Measurements from ENCODE around the gene HELT. TPM values are rescaled to one million over a fixed set of nuclear protein-coding genes. Genes with fewer than 3 reads are reported as not detected.
"Not testable (repeated sequence)": the region's sequence is repeated elsewhere in the genome, so short reads cannot be mapped to it uniquely, and the experiment has no call there.

The HELT gene
- total RNA-seq, 2 donors from 2014 or later: not detected

DNA sequence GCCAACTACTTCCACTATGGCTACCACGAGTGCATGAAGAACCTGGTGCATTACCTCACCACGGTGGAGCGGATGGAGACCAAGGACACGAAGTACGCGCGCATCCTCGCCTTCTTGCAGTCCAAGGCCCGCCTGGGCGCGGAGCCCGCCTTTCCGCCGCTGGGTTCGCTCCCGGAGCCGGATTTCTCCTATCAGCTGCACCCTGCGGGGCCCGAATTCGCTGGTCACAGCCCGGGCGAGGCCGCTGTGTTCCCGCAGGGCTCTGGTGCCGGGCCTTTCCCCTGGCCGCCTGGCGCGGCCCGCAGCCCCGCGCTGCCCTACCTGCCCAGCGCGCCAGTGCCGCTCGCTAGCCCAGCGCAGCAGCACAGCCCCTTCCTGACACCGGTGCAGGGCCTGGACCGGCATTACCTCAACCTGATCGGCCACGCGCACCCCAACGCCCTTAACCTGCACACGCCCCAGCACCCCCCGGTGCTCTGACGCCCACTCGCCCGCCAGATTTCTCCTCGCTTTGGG is 2.1 kb downstream of the HELT start:
- Mint-ChIP-seq H3K36me3 (no peaks in the 10 kb centered on the region), H3K27ac (no peak overlapping the region), H3K9me3 (no peaks in the 10 kb centered on the region)
- ATAC-seq (peak in 1 of 2 donors; percentile 28), DNase-seq (ENCODE audit: low spot score in 2 of 2) (no peak)

GRCh38 chr4:185020863-185021761 is 2.8 kb downstream of the HELT start:
- Mint-ChIP-seq H3K9me3 (no peaks in the 10 kb centered on the region), H3K27ac (no peak overlapping the region), H3K36me3 (no peaks in the 10 kb centered on the region)
- ATAC-seq: no peak
- DNase-seq (ENCODE audit: low spot score in 2 of 2): no peak

DNA sequence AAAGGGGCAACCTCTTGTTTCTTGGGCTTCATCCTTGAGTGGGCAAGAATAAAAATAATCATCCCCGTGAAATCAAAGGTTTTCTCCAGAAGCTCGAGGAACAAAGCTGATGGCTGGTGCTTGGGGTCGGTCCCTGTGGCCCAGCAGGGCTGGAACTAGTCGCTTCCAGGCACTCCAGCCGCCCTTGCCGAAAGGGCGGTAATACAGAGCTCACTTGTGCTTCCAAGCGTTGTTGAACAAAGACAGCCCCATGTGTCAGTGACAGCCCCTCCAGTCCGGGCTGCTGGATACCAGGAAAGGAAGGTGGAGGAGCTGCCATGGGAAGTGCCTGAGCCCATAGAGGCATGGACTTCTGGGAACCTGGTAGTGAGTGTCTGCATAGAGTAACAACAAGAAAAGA is 5.2 kb downstream of the HELT start:
- H3K27ac Mint-ChIP-seq: no peak overlapping the region
- DNase-seq (ENCODE audit: low spot score in 2 of 2) (no peak), ATAC-seq (no peak)
- no peaks in the 10 kb centered on the region for H3K36me3 Mint-ChIP-seq
- no peaks in the 10 kb centered on the region for H3K9me3 Mint-ChIP-seq

DNA sequence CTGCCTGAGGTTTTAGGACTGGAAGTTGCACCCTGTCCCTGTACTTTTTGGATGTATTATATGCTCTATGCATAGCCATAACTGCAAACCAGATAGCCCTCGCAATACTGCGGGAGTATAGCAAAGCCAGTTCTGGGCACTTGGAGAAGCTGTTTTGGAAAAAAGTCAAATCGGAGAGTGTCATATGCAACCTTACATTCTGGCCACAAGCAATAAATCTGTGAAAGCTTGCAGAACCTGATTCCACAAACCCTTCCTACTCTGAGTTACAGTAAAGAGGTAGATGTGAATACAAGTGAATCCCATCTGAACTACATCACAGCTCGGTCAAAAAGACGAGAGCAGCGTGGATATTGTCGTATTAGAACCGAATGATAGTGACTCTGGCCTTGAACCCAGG is 10.3 kb downstream of the HELT start:
- H3K36me3 Mint-ChIP-seq: no peaks in the 10 kb centered on the region
- DNase-seq (ENCODE audit: low spot score in 2 of 2): no peak
- no peaks in the 10 kb centered on the region for H3K9me3 Mint-ChIP-seq
- no peak for ATAC-seq
- no peak overlapping the region for H3K27ac Mint-ChIP-seq

DNA sequence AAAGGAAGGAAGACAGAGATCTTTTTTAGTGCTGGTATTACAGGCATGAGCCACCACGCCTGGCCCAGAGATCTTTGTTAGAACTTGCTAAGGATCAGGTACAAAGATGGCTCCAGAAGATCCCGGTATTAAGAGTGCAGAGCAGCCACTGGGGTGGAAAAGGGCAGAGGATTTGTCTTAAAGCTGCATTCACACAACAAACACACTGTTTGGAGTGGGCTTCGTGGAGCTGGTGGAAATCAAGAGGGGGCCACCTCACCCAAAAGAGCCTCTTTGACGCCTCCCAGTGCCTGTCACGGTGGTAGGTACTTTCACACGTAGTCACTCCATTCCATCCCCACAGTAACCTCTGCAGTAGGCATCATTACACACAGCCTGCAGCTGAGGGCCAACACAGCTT is 13.3 kb downstream of the HELT start:
- ATAC-seq (no peak), DNase-seq (ENCODE audit: low spot score in 2 of 2) (no peak)
- no peak overlapping the region for H3K27ac Mint-ChIP-seq
- no peaks in the 10 kb centered on the region for H3K36me3 Mint-ChIP-seq
- H3K9me3 Mint-ChIP-seq: no peaks in the 10 kb centered on the region

DNA sequence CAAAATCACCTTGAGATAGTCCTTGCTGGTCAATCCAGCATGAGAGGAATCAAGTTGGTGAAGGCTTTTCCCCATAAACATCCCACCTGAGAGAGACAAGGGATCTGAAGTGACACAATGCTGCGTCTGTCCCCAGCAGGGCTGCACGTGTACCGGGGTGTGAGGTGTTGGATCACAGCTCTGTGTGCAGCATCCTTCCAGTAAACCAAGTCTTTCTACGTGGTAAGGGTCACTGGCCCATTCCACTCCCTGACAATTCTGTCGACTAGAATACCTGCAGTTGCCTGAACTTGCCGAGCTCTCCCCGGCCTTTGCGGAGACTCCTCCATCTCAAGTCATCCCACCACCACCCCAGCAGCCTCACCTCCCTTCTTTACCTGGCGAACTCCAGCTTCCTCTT is 14.8 kb downstream of the HELT start:
- DNase-seq (ENCODE audit: low spot score in 2 of 2) (no peak), ATAC-seq (no peak)
- H3K27ac Mint-ChIP-seq: no peak overlapping the region
- no peaks in the 10 kb centered on the region for H3K9me3 Mint-ChIP-seq
- H3K36me3 Mint-ChIP-seq: no peaks in the 10 kb centered on the region

DNA sequence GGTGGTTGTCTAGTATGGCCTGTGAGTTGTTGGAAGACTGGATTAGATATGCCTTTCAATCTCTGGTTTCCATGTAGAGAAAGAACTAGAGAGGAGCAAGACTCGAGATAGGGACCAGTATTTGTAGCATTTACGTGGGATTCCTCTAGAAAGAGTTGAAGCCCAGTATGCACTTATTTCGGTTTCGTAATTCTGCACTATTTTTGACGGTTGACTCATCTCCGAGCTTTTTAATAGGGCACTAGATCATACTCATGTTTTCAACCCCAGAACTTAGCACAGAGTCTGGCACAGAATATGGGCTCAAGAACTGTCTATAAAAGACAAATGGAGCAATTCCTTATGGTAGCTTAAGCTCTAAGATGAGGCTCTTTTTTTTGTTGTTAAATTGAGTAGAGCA is 15.7 kb downstream of the HELT start:
- Mint-ChIP-seq H3K36me3 (no peaks in the 10 kb centered on the region), H3K27ac (no peak overlapping the region), H3K9me3 (no peaks in the 10 kb centered on the region)
- DNase-seq (ENCODE audit: low spot score in 2 of 2): no peak
- no peak for ATAC-seq

DNA sequence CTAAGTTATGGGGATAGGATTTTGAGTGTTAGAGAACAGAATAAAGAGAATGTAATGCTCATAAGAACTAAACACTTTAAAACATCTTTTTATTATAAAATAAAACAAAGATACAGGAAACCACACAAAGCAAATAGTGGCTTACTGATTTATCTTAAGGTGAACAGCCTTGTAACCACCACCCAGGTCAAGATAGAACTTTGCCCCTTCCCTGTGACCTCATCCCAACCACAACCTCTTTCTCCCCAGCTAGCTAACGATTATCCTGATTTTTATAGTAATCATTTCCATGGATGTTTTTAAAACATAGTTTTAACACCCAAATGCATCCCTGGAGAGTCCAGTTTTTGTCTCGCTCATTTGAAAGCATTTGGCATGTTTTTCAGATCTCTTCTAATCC is 17.0 kb downstream of the HELT start:
- Mint-ChIP-seq H3K27ac (no peak overlapping the region), H3K9me3 (no peaks in the 10 kb centered on the region), H3K36me3 (no peaks in the 10 kb centered on the region)
- DNase-seq (ENCODE audit: low spot score in 2 of 2) (no peak), ATAC-seq (no peak)

- DNase-seq (ENCODE audit: low spot score in 2 of 2): no peak
- Mint-ChIP-seq H3K27ac (no peak overlapping the region), H3K36me3 (no peaks in the 10 kb centered on the region), H3K9me3 (no peaks in the 10 kb centered on the region)
- no peak for ATAC-seq
Observed at GRCh38 chr4:185036019-185036418, 17.7 kb downstream of the HELT start.

- no peaks in the 10 kb centered on the region for H3K9me3 Mint-ChIP-seq
- no peaks in the 10 kb centered on the region for H3K36me3 Mint-ChIP-seq
- DNase-seq (ENCODE audit: low spot score in 2 of 2): no peak
- no peak overlapping the region for H3K27ac Mint-ChIP-seq
- no peak for ATAC-seq
Observed at GRCh38 chr4:185036842-185037241, 18.6 kb downstream of the HELT start.

DNA sequence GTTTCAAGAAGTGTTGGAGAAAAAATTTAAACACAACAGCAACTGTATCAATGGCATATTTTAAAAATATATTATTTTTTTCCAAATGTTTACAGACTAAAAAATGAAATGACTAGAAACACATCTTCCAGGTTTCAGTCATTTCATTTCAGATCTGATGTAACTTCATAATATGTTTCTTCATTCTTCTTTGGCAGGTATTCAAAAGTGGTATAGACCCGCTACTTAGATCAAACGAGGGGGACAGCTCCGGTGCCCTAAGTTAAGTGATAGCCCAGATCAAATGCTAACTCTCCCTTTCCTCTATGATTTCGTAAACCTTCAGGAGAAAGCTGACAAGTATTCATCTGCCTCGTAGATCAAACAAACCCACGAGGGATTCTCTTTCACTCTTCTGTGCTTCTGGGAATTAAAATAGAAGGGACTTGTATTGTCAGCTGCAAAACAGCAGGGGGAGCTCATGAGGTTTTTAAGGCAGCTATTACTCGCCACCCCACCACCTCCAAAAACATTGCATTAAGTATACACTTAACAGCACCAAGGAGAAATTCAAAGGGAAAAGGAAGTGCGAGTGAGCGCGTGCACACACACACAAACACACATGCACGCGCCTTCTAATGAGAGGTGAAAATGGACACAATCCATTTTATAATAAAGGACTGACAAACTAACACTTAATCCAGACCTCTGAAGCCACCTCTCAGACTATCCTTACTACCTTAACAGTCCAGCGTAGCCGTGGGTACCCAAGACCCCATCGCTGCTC is 21.4 kb downstream of the HELT start:
- H3K27ac Mint-ChIP-seq: peak overlapping the region in 1 of 2 donors; percentile 65
- ATAC-seq (peak; percentile 61 to 86), DNase-seq (ENCODE audit: low spot score in 2 of 2) (peak in 1 of 2 donors; percentile 55)
- no peaks in the 10 kb centered on the region for H3K36me3 Mint-ChIP-seq
- H3K9me3 Mint-ChIP-seq: no peaks in the 10 kb centered on the region

GRCh38 chr4:185040523-185040922 is 22.2 kb downstream of the HELT start:
- ATAC-seq (peak in 1 of 2 donors; percentile 37), DNase-seq (ENCODE audit: low spot score in 2 of 2) (no peak)
- H3K27ac Mint-ChIP-seq: no peak overlapping the region
- no peaks in the 10 kb centered on the region for H3K9me3 Mint-ChIP-seq
- H3K36me3 Mint-ChIP-seq: no peaks in the 10 kb centered on the region

- H3K9me3 Mint-ChIP-seq; ATAC-seq; DNase-seq (ENCODE audit: low spot score in 2 of 2); H3K27ac Mint-ChIP-seq; H3K36me3 Mint-ChIP-seq: not testable (repeated sequence)
Observed at GRCh38 chr4:185050286-185050685, 32.0 kb downstream of the HELT start.

DNA sequence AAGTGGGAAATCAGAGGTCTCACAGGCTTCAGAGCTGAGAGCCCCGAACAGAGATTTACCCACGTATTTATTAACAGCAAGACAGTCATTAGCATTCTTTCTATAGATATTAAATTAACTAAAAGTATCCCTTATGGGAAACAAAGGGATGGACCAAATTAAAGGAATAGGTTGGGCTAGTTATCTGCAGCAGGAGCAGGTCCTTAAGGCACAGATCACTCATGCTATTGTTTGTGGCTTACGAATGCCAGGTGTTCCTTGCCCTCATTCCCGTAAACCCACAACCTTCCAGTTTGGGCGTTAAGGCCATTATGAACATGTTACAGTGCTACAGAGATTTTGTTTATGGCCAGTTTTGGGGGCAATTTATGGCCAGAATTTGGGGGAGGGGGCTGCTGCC is 33.0 kb downstream of the HELT start:
- not testable (repeated sequence) for H3K27ac Mint-ChIP-seq; ATAC-seq; DNase-seq (ENCODE audit: low spot score in 2 of 2)

DNA sequence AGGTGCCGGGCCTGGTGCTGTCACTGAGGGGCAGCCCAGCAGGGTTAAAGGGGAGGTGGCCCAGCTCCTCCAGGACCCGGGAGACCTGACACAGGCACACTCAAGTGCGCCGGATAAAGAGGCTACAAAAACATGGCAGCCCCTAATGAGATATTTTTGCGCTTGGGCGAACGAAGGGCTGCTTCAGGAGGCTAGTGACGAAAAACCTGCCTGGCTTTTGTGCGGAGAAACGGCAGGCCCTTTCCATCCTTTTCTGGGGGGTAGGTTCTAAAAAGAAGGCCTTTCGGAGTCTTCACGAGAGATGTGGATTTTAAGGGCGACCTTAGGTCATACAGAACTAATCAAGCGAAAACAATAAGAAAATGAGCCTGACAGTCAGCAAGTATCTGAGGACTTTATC is 35.5 kb downstream of the HELT start:
- no peak for ATAC-seq
- no peak overlapping the region for H3K27ac Mint-ChIP-seq
- no peaks in the 10 kb centered on the region for H3K9me3 Mint-ChIP-seq
- no peaks in the 10 kb centered on the region for H3K36me3 Mint-ChIP-seq
- DNase-seq (ENCODE audit: low spot score in 2 of 2): no peak

More for the DNA sequence above, 33.0 kb downstream of the HELT start:
- not testable (repeated sequence) for H3K36me3 Mint-ChIP-seq, H3K9me3 Mint-ChIP-seq

GRCh38 chr4:185054272-185054671 is 36.0 kb downstream of the HELT start:
- DNase-seq (ENCODE audit: low spot score in 2 of 2): no peak
- no peaks in the 10 kb centered on the region for H3K36me3 Mint-ChIP-seq
- no peak for ATAC-seq
- H3K9me3 Mint-ChIP-seq: no peaks in the 10 kb centered on the region
- no peak overlapping the region for H3K27ac Mint-ChIP-seq

DNA sequence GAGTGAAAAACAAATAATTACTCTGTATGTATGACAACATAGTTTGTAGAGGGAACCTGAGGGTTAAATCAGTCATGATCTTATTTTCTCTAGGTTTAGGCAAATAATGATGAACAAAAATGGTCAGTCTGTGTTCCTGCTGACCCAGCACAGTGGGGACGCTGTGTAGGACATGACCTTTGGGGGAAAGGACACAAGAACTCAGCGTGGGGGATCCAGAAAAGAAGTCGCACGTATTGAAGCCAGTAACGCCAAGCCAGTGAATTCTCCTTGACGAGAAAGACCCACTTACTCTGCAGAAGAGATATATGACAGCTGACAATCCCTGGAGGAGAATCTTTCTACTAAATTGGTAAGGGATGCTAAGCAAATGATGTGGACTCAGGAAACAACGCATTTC is 36.6 kb downstream of the HELT start:
- H3K9me3 Mint-ChIP-seq: no peaks in the 10 kb centered on the region
- H3K27ac Mint-ChIP-seq: no peak overlapping the region
- H3K36me3 Mint-ChIP-seq: no peaks in the 10 kb centered on the region
- no peak for ATAC-seq
- no peak for DNase-seq (ENCODE audit: low spot score in 2 of 2)

Data from activated naive CD4-positive, alpha-beta T cell treated with anti-CD3 and anti-CD28 coated beads, Interleukin-2, amount 50 U/mL, for 72 hours (primary cell).